Stimulated activated CD8-positive, alpha-beta memory T cell treated with anti-CD3 and anti-CD28 coated beads, Interleukin-4, amount 100 ng/mL, for 1 hour (primary cell): Measurements from ENCODE around the gene ENDOG.

Experiments used
- DNase-seq, 2 donors: peaks; one replicate each; pipeline ENCODE4 v3.0.0-alpha.2; 2020; ENCODE audit warnings: low read depth in 2 of 2, low spot score in 1 of 2

The ENDOG gene

DNA sequence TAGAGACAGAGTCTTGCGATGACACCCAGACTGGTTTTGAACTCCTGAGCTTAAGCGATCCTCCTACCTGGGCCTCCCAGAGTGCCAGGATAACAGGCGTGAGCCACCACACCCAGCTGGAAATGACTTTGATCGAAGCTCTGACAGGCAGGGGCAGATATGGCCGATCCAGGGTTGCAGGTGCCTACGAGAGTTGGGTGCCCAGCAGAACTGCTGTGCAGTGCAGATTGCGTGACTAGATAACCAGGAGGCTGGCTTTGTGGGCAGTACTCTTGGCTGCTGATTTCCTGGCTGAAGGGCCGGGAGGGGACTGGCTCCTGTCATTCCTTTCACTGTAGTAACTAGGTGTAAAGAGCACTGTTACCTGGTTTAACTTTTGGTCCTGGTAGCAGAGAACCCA is 19.4 kb upstream of the ENDOG start:
- no peak for DNase-seq

DNA sequence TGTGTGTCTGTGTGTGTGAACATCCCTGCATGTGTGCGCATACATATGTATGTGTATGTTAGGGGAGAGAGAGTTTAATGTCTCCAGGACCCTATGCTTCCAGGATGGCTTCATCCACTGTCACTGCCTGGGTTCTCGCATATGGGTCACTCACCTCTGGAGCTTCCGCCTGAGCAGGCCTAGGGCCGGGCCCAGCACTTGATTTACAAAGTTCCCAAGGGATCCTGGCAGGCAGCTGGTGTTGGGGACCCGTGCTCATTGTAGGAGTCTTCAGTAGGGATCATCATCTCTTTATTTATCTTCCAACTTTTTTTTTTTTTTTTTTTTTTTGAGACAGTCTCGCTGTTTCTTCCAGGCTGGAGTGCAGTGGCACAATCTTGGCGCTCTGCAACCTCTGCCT is 18.2 kb upstream of the ENDOG start:
- DNase-seq = no peak

DNA sequence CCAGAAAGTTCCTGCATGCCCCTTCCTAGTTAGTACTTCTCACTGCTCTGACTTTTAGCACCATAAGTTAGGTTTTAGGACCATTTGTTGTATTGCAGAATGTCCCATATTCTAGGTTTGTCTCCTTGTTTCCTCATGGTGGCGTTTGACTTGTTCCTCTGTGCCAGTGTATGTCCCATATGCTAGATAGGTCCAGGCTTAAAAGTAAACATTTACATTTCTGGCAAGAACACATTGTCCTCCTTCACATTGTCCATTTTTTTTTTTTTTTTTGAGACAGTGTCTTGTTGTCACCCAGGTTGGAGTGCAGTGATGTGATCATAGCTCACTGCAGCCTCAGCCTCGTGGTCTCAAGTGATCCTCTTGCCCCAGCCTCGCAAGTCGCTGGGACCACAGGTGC is 15.8 kb upstream of the ENDOG start:
- no peak for DNase-seq

- DNase-seq = no peak
Observed at GRCh38 chr9:128805661-128806060, 12.6 kb upstream of the ENDOG start.

DNA sequence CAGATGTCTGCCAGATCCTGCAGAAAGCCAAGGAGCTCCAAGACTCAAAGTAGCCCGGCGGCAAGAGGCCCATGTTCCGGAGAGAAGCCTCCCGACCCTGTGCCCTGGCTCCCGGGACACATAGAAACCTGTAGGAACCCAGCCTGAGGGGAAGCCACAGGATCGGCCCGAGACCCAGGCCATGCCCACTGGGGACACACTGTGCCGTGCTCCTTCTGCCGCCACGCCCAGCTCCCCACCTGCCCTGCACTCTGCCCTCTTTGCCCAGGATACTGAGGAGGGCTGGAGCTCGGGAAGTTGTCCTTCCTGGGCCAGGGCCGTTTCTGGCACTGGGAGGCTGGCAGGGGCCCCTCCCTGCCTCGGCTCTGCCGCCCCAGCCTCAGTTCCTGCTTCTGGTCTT is 10.5 kb upstream of the ENDOG start:
- DNase-seq = no peak

- DNase-seq = no peak
Observed at GRCh38 chr9:128808543-128808942, 9.8 kb upstream of the ENDOG start.

GRCh38 chr9:128809036-128809599 is 9.2 kb upstream of the ENDOG start:
- no peak for DNase-seq

DNA sequence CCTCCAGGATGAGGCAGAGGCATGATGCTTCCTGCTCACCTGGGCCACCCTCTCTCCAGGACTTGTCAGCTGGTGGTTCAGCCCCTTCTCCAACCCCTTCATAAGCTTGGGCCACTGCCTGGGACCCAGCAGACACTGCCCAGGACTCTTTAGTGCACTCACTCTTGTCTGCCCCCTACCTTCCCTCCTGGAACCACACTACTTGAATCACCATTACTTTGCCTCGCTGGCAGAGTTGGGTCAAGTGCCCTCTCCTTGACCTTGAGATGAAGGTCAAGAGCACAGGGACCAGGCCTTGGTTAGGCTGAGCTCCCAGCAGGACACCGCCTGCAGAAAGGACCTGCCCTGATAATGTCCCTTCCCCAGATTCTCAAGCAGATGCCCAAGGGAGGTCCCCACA is 8.5 kb upstream of the ENDOG start:
- no peak for DNase-seq

- DNase-seq = no peak
Observed at GRCh38 chr9:128810873-128811272, 7.4 kb upstream of the ENDOG start.

DNA sequence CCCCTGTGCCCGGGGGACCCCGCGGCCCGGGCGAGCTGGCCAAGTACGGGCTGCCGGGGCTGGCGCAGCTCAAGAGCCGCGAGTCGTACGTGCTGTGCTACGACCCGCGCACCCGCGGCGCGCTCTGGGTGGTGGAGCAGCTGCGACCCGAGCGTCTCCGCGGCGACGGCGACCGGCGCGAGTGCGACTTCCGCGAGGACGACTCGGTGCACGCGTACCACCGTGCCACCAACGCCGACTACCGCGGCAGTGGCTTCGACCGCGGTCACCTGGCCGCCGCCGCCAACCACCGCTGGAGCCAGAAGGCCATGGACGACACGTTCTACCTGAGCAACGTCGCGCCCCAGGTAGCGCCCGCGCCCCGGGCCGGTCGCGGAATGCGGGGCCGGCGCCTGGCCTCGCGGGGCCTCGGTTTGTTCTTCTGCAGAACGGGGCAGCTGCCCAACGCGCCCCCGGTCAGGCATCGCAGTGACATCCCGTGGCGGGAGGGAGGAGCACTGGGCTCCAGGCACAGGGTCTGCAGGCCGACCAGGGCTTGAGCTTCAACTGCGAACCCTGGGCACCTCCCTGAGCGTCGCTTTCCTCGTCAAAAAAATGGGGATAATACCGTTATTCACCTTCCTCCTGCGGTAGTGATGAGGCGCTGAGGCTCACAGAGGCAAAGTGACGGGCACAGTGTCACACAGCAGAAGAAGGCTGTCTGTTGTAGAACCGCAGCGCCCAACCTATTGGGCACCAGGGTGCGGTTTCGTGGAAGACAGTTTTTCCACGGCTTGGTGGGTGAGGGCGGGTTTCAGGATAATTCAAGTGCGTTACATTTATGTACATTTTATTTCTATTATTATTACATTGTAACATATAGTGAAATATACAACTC is 777 bp downstream of the ENDOG start:
- DNase-seq = no peak

- DNase-seq = no peak
Observed at GRCh38 chr9:128819716-128820664, 1.7 kb downstream of the ENDOG start.

DNA sequence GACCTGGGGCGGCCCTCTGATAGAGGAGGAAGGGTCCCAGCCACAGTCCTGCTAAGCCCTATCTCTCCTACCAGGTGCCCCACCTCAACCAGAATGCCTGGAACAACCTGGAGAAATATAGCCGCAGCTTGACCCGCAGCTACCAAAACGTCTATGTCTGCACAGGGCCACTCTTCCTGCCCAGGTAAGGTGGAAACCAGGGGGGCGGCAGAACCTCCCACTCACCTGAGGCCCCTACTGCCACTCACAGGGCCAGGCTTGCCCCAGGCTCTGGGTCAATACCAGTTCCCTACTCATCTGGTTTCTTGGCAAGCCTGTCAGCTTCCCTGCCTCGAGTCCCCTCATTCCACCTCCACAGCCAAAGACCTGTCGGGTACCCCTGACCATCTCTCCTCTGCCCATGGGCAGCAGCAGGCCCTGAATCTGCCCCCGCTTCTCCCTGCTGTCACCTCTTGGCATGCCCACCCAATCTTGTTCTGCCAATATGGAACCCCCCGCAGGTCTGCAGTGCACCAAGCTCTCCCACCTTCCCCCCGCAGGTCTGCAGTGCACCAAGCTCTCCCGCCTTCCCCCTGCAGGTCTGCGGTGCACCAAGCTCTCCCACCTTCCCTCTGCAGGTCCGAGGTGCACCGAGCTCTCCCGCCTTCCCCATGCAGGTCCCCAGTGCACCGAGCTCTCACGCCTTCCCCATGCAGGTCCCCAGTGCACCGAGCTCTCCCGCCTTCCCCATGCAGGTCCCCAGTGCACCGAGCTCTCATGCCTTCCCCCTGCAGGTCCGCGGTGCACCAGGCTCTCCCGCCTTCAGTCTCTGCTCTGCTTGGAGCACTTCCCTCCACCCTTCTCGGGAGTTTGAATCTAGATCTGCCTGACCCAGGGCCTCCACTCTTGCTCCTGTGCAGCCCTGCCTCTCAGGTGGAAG is 2.6 kb downstream of the ENDOG start:
- no peak for DNase-seq

GRCh38 chr9:128821584-128822406 is 3.5 kb downstream of the ENDOG start:
- no peak for DNase-seq

GRCh38 chr9:128822407-128823042 is 4.2 kb downstream of the ENDOG start:
- no peak for DNase-seq

DNA sequence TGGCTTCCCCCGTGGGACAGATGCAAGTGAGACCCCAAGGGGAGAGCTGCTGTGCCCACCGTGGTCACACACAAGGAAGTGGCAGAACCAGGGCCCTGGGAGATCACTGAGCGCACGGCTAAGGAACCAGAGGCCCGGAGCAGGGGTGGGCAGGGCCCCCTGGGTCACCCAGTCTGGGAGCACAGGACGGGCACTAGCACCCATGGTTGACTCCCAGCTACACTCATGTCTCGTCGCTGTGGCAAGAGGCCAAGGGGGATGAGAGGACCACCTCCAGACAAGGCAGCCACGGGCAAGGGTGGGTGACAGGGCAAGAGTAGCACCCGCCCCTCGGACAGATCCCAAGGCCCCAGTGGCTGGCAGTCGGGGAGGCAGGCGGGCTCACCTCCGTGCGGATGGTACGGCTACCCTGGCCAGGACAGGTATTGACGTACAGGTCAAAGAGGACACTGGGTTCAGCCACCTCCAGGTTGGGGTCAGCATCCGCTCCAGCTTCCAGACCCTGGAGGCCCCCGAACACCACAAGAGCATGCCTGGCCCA is 5.1 kb downstream of the ENDOG start:
- DNase-seq = no peak

- no peak for DNase-seq
Observed at GRCh38 chr9:128823903-128824406, 5.7 kb downstream of the ENDOG start.

- DNase-seq = no peak
Observed at GRCh38 chr9:128824911-128825310, 6.6 kb downstream of the ENDOG start.

DNA sequence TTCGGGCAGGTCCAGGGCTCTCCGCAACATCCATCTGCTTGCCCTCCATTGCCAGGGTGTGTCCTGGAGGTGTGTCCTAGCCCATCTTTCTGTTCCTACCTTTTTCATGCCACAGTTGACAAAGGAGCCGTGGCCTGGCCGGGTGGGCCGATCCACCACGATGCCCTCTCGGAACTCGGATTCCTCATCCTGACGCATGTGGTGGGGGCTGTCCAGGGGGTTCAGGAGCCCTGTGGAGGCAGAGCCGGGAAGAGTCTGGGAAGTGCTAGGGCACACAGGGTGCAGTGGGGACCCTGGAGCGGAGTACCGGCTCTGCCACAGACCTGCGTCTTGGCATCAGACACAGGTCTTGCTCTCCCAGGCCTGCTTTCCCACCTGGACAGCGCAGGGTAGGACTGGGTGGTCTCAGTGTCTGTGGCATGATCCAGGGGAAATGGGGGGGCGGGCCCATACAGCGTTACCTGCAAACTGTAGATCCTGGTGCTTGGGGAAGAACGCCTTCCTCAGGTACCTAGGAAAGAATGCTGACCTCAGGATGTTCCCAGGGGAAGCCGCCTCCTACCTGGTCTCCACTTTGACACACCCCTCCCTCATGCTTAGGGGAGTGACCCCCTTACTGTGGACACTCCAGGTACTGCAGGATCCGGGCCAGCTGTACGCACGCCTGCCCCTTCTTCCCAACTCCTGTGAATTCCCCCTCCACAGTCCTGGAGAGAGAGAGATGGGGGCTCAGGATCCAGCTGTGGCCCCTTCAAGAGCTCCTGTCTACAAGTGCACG is 7.8 kb downstream of the ENDOG start:
- no peak for DNase-seq
